HG02763 (cell line): ENCODE measurements around the gene KRTAP10-2.
"Not testable (repeated sequence)": the region's sequence is repeated elsewhere in the genome, so short reads cannot be mapped to it uniquely, and the experiment has no call there.

ENCODE experiments used
- ATAC-seq: cut with Tn5 transposase; IDR thresholded peaks from one replicate; pipeline ENCODE4 v1.9.1; 2021; ENCODE audit warnings: mild to moderate bottlenecking, moderate library complexity; ENCODE audit not compliant: unreplicated experiment

Gene KRTAP10-2

DNA sequence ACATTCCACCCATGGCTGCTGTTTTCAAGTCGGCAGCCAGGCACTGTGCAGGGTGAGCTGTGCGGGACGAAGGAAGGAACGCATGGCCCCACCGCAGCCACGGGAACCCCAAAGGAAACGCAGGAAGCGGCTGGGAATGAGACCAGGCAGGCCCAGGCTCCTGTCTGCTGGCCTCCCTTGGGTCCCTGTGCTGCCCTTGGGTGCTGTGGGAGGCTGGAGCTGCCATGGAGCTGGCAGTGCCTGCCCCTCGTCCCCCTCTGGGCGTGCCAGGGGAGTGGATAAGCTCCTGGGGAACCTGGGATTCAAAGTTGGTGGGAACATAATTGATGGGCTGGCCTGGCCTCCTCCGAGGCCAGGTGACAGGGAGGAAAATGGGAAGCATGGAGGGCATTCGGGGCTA lies 17.0 kb upstream of the KRTAP10-2 start:
- ATAC-seq, result no peak

- no peak for ATAC-seq
Observed at GRCh38 chr21:44567481-44568171, 16.3 kb upstream of the KRTAP10-2 start.

DNA sequence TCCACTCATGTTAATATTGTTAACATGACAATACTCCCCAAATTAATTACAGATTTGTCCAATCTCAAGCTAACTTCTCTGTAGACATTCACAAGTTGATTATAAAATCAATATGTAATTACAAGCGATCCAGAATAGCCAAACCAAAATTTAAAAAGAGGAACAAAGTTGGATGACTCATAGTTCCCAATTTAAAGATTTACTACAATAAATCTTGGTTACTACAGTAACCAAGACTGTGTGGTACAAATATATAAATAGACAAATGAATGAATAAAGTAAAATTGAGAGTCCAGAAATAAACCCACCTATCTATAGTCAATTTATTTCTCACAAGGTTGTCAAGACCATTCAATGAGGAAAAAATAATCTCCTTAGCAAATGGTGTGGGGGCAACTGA lies 15.1 kb upstream of the KRTAP10-2 start:
- no peak for ATAC-seq

DNA sequence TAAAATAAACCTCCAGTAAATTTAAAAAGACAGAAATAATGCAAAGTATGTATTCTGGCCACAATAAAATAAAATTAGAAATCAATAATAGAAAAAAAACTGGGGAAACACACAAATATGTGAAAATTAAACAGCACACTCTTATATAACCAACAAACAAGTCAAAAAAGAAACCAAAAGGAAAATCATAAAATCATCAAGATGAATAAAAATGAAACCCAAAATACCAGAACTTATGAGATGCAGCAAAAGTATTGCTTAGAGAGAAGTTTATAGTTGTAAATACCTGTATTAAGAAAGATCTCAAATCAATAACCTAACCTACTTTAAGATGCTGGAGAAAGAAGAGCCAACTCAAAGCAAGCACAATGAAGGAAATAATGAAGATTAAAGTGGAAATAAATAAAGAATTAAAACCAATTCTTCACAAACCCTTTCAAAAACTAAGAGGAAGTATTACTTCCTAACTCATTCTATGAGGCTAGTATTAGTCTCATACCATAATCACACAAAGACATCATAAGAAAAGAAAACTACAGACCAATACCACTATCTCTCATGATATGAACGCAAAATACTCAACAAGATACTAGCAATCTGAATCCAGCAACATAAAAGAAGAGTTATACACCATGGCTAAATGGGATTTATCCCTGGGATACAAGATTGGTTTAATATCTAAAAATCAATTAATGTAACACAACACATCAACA lies 13.7 kb upstream of the KRTAP10-2 start:
- no peak for ATAC-seq

- no peak for ATAC-seq
Observed at GRCh38 chr21:44564099-44564498, 12.8 kb upstream of the KRTAP10-2 start.

- ATAC-seq, result no peak
Observed at GRCh38 chr21:44558695-44559094, 7.4 kb upstream of the KRTAP10-2 start, which contains the start of gene KRTAP10-3. KRTAP10-3 (minus strand) TSS chr21:44558795; CDS start chr21:44558715, 80 bp downstream.

GRCh38 chr21:44558329-44558675 lies 7.0 kb upstream of the KRTAP10-2 start:
- ATAC-seq, result not testable (repeated sequence)

DNA sequence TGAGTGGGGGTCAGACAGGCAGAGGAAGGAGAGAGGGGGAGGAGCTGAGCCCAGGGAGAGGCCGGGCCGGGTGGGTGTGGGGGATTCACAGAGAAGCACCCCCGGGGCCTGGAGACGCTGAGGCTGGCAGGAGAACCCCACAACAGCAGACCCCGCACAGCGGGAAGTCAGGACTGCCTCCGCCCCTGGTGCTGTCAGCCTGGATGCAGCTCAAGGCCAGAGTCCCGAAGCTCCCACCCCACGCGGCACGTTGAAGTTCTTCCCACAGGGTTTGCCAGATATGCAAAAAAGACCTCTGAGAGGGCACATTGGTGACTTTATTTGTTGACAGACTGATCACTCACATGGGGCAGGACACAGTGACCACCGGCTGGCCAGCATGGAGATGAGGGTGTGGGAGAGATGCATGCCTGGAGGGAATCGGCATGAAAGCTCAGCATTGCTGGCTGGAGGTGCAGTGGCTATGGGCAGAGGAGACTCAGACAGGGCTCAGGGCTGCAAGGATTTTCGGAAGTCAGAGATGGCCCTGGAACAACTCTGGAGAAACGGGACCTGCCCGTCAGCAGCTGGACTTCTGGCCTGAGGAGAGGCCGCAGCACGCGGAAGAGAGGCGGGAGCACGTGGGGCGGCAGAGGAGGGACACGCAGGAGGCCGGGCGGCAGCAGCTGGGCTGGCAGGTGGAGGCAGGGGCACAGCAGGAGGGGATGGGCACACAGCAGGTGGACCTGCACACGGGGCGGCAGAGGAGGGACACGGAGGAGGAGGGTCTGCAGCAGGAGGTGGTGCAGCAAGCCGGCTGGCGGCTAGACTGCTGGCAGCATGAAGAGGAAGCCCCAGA lies 6.4 kb upstream of the KRTAP10-2 start:
- ATAC-seq, result no peak

- ATAC-seq, result no peak
Observed at GRCh38 chr21:44556879-44557278, 5.6 kb upstream of the KRTAP10-2 start.

- no peak for ATAC-seq
Observed at GRCh38 chr21:44555200-44555875, 4.0 kb upstream of the KRTAP10-2 start.

DNA sequence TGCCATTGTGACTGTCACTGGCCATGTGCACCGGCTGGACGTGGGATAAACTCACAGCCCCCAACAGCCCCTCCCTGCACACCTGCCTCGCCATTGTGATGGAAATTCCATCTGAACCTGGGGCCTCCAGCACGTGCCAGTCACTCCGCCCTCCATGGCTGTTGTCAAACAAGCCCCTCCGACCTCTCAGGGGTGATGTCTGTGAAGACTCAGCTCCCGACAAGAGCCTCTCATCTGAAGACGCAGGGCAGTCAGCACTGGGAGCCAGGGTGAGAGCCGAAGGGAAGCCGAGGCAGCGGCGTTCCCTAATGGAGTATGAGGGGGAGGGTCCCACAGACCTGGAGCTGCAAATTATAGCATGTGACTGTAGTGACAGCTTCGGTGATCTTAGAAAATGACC lies 1.4 kb upstream of the KRTAP10-2 start:
- no peak for ATAC-seq

GRCh38 chr21:44552136-44552535 lies 831 bp upstream of the KRTAP10-2 start:
- no peak for ATAC-seq

DNA sequence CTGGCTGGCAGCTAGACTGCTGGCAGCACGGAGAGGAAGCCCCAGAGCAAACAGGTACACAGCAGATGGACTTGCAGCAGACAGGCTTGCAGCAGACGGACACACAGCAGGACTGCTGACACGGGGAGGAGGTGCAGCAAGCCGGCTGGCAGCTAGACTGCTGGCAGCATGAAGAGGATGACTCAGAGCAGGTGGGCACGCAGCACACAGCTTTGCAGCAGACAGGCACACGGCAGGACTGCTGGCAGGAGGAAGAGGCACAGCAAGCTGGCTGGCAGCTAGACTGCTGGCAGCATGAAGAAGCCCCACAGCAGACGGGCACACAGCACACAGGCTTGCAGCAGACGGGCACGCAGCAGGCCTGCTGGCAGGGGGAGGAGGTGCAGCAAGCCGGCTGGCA lies 498 bp downstream of the KRTAP10-2 start:
- no peak for ATAC-seq

DNA sequence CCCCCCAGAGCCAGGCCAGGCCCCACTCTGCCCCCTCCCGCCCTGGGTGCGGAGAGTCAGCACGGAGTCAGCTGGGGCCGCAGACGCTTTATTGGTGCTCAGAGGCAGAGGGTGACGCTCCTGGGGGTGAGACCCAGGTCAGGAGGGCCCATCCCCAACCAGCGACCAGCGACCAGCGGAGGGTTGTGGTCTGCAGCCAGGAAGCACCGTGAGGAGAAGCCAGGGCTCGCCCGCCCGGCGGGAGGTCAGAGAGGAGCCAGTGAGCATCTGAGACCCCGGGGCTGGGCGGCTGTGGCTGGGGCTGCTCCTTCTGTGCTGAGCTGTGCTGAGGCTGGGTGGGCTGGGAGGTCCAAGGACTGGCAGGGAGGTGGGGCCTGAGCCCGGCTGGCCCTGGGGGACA lies 1.0 kb downstream of the KRTAP10-2 start:
- not testable (repeated sequence) for ATAC-seq

DNA sequence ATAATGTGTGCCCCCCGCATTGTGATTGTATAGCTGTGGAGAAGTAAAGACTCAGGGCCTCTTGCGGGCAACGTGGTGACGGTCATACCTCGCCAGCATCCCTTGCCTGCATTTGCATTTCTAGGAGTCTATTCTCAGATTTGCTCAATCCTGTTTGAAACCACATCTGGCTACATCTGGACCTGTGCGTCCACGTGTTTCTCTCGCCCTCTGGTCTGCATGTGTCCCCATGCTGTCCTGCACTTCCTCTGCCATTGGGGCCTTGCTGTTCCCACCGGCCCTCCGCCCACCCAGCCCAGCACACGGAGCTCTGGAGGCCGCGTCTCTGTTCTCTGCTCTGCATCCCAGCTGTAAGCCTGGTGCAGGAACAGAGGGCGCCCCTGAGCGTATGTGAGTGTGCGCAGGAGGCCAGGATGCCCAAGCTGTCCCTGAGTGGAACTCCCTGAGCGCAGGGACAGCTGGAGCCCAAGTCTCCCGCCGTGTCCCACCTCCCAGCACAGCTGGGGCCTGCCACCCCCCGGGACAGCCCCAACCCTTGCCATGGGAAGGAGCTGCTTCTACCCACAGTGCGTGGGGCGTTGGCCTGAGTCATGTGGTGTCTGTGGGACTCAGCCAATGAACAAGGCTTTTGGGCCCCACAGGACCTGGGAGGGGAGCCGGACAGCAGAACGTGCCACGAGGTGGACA lies 1.6 kb downstream of the KRTAP10-2 start:
- ATAC-seq, result no peak

DNA sequence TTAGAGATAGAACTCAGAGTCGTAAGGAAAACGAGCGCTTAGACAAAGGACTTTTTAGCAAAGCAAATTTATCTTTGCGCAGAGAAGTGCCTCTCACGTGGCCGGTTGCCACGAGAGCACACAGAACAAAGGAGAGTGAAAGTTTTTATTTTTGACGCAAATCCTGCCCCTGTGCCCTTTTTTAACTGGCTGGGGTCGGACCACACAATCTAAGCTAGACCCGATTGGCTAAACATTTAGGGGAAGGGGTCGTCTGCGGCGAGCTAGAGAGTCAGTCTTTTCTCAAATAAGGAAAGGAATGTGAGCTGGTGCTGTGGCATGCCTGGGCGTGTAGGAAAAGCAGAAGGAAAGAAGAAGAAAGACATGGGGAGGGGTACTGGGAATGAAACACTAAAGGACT lies 2.4 kb downstream of the KRTAP10-2 start:
- no peak for ATAC-seq

- no peak for ATAC-seq
Observed at GRCh38 chr21:44548381-44548780, 2.9 kb downstream of the KRTAP10-2 start.

- ATAC-seq, result no peak
Observed at GRCh38 chr21:44547656-44548331, 3.5 kb downstream of the KRTAP10-2 start.

DNA sequence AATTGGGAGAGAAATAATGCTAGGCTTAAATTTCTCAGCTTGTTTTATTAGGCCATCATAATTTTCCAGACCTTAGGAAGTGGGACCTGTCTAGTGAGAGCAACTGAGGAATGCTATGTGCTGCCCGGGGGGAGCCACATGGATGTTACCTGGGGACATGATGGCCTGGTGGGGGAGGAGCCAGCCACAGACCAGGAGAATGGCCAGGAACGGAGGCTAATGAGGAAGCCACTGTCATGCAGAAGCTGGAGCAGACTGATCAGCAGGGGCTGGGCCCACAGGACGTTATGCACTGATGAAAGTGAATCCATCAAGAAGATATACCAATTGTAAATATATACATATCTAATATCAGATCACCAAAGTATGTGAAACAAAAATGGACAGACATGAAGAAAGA lies 6.7 kb downstream of the KRTAP10-2 start:
- ATAC-seq, result no peak

DNA sequence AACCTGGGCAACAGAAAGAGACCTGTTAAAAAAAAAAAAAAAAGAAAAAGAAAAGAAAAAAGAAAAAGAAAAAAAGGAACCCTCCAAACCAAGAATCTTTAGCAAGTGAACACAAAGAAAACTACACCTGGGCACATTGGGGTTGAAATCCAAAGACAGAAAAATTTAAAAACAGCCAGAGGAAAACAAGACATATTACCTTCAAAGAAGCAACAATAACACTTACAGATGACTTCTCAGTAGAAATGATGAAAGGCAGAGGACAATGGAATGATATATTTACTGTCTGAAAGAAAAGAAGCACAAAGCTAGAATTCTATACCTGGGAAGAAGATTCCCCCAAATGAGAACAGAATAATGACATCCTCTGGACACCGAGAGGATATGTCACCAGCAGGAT lies 8.6 kb downstream of the KRTAP10-2 start:
- ATAC-seq, result no peak
